DND-41 (cell line): ENCODE measurements around the gene COLGALT1.

Experiments
- CTCF ChIP-seq: IDR thresholded peaks from 2 replicates; pipeline ENCODE4 v1.5.1; 2012; ENCODE audit warnings: borderline replicate concordance, low read length, moderate library complexity, mild to moderate bottlenecking; ENCODE audit not compliant: poor library complexity, severe bottlenecking; ENCODE audit errors: extremely low read depth
- EZH2 ChIP-seq: IDR thresholded peaks from 3 replicates; pipeline ENCODE4 v1.6.1; 2012; ENCODE audit warnings: borderline replicate concordance, low read depth, mild to moderate bottlenecking, moderate library complexity, low read length, inconsistent platforms; ENCODE audit not compliant: severe bottlenecking

GRCh38 chr19:17604372-17605025 is 49.0 kb downstream of the COLGALT1 start:
- TF ChIP-seq CTCF (no peak), EZH2 (no peak)
